ENCODE results near the gene RAB4B.

DNA sequence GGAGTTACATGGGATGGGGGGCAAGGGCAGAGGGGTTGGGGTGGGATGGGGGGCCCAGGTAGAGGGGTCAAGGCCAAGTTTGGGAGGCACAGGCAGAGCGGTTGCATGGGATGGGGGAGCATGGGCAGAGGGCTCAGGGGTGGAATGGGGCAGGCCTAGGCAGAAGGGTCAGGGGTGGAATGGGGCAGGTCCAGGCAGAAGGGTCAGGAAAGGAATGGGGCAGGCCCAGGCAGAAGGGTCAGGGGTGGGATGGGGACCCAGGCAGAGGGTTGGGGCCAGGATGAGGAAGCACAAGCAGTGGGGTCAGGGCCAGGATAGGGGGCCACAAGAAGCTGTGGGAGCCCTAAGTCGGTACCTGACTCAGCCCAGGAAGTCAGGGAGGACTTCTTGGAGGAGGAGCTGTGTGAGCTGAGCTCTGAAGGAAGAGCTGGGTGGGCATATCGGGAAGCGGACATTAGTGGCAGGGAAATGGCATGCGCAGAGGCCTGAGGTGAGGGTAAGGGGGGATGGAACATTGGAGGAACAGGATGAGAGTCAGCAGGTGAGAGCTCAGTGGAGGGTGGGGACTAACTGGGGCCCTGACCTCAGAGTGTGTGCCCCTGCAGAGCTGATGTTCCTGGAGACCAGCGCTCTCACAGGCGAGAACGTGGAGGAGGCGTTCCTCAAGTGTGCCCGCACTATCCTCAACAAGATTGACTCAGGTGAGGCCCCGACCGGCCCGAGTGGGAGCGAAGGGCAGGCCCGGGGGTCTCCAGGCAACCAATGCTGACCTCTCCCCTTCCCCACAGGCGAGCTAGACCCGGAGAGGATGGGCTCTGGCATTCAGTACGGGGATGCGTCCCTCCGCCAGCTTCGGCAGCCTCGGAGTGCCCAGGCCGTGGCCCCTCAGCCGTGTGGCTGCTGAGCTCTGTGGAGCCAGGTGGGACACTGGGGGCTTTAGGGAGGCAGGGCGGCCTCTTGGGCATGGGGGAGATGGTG is 8.3 kb downstream of the RAB4B start:
- TF ChIP-seq, protein P1, sequence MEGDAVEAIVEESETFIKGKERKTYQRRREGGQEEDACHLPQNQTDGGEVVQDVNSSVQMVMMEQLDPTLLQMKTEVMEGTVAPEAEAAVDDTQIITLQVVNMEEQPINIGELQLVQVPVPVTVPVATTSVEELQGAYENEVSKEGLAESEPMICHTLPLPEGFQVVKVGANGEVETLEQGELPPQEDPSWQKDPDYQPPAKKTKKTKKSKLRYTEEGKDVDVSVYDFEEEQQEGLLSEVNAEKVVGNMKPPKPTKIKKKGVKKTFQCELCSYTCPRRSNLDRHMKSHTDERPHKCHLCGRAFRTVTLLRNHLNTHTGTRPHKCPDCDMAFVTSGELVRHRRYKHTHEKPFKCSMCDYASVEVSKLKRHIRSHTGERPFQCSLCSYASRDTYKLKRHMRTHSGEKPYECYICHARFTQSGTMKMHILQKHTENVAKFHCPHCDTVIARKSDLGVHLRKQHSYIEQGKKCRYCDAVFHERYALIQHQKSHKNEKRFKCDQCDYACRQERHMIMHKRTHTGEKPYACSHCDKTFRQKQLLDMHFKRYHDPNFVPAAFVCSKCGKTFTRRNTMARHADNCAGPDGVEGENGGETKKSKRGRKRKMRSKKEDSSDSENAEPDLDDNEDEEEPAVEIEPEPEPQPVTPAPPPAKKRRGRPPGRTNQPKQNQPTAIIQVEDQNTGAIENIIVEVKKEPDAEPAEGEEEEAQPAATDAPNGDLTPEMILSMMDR (conservative IDR thresholded peaks at IDR 0.05 in 1 of 2, IDR thresholded peaks at IDR 0.05 in 1 of 2; ENCODE audit: low read depth in 1 of 2, low read length in 2 of 2), result no peak
- TF ChIP-seq EZH2 (IDR thresholded peaks at IDR 0.05; ENCODE audit: low read length, missing control alignments), result no peak
